Raji (cell line): ENCODE results near the gene XRN1.

Source experiments
- POLR2A ChIP-seq: IDR thresholded peaks from 2 replicates; pipeline ENCODE4 v1.6.1; 2011; ENCODE audit warnings: low read depth, low read length, control low read depth; ENCODE audit not compliant: insufficient read depth

Gene XRN1

GRCh38 chr3:142447852-142448823 lies at the start of gene XRN1:
XRN1 (minus strand) TSS chr3:142448037; CDS start chr3:142447944, 93 bp downstream.
- TF ChIP-seq POLR2A, result peak; percentile 64

- TF ChIP-seq POLR2A, result no peak
Observed at GRCh38 chr3:142495103-142495502, 47.3 kb upstream of the XRN1 start.

- TF ChIP-seq POLR2A, result no peak
Observed at GRCh38 chr3:142492184-142492583, 44.3 kb upstream of the XRN1 start.

GRCh38 chr3:142489572-142490323 lies 41.9 kb upstream of the XRN1 start:
- TF ChIP-seq POLR2A, result no peak

- TF ChIP-seq POLR2A, result no peak
Observed at GRCh38 chr3:142484912-142485435, 37.1 kb upstream of the XRN1 start.

- TF ChIP-seq POLR2A, result no peak
Observed at GRCh38 chr3:142481196-142481595, 33.4 kb upstream of the XRN1 start.

GRCh38 chr3:142470826-142471225 lies 23.0 kb upstream of the XRN1 start:
- no peak for TF ChIP-seq POLR2A

- no peak for TF ChIP-seq POLR2A
Observed at GRCh38 chr3:142468456-142468855, 20.6 kb upstream of the XRN1 start.

- no peak for TF ChIP-seq POLR2A
Observed at GRCh38 chr3:142467768-142468167, 19.9 kb upstream of the XRN1 start.

GRCh38 chr3:142460689-142461088 lies 12.9 kb upstream of the XRN1 start:
- TF ChIP-seq POLR2A, result no peak

- no peak for TF ChIP-seq POLR2A
Observed at GRCh38 chr3:142459929-142460328, 12.1 kb upstream of the XRN1 start.

- no peak for TF ChIP-seq POLR2A
Observed at GRCh38 chr3:142459096-142459495, 11.3 kb upstream of the XRN1 start.

GRCh38 chr3:142450881-142451280 lies 3.0 kb upstream of the XRN1 start:
- no peak for TF ChIP-seq POLR2A

- TF ChIP-seq POLR2A, result no peak
Observed at GRCh38 chr3:142450189-142450588, 2.4 kb upstream of the XRN1 start.

- TF ChIP-seq POLR2A, result no peak
Observed at GRCh38 chr3:142447301-142447851, 461 bp downstream of the XRN1 start.
